Caco-2 (cell line): Measurements from ENCODE around the gene FAM120B. TPM values are rescaled to one million over a fixed set of nuclear protein-coding genes. Genes with fewer than 3 reads are reported as not detected.
A peak's percentile ranks its signal among the peaks of the same experiment; 100 is the strongest.

Source experiments
- BruUV-seq: library from RNA; stranded (reverse); fragments of 400-500 nt; replicated peaks from 2 replicates; lab custom pipeline; 2021; lab: Mats Ljungman, UMichigan
- CTCF ChIA-PET: fragments of 300-600 bp; sonication (Branson Sonifier 250); formaldehyde crosslinking; loops from one replicate; lab custom pipeline; 2022; ENCODE audit warnings: antibody characterized with exemption; lab: Charles Lee
- POLR2A ChIA-PET: fragments of 300-600 bp; sonication (Branson Sonifier 250); formaldehyde crosslinking; loops from one replicate; lab custom pipeline; 2022; ENCODE audit warnings: antibody characterized with exemption; lab: Charles Lee
- DNase-seq, 2 experiments: peaks; one replicate each; pipeline versions ENCODE4 v3.0.0 to v3.0.0-alpha.2; 2020 to 2022
- H3K27me3 ChIP-seq: replicated peaks from 2 replicates; pipeline ENCODE4 v1.6.0; 2011; ENCODE audit warnings: low read length; ENCODE audit not compliant: control insufficient read depth, insufficient read depth
- H3K36me3 ChIP-seq: 2 replicates; pipeline ENCODE4 v1.5.1; 2011; ENCODE audit warnings: low read length; ENCODE audit not compliant: control insufficient read depth, insufficient read depth
- H3K4me1 ChIP-seq: fragments of 250-450 bp; sonication (Bioruptor Pico); 2 replicates; pipeline ENCODE4 v1.5.1; 2020; ENCODE audit warnings: mild to moderate bottlenecking
- H3K4me3 ChIP-seq: 2 replicates; pipeline ENCODE4 v1.5.1; 2011; ENCODE audit warnings: low read depth, mild to moderate bottlenecking, control low read depth, low read length
- H3K9me3 ChIP-seq: fragments of 250-450 bp; sonication (Bioruptor Pico); 2 replicates; pipeline ENCODE4 v1.5.1; 2020; ENCODE audit warnings: mild to moderate bottlenecking, moderate library complexity
- H3K27ac Mint-ChIP-seq: one replicate; pipeline ENCODE4 v1.8.0; 2022; ENCODE audit warnings: mixed read lengths; ENCODE audit not compliant: unreplicated experiment
- H3K27me3 Mint-ChIP-seq: one replicate; pipeline ENCODE4 v1.8.0; 2022; ENCODE audit warnings: mixed read lengths; ENCODE audit not compliant: insufficient read depth, unreplicated experiment
- H3K36me3 Mint-ChIP-seq: one replicate; pipeline ENCODE4 v1.8.0; 2022; ENCODE audit warnings: mild to moderate bottlenecking, mixed read lengths; ENCODE audit not compliant: insufficient read depth, unreplicated experiment
- H3K4me1 Mint-ChIP-seq: one replicate; pipeline ENCODE4 v1.8.0; 2022; ENCODE audit warnings: low read depth, mixed read lengths; ENCODE audit not compliant: unreplicated experiment
- H3K4me3 Mint-ChIP-seq: one replicate; pipeline ENCODE4 v1.8.0; 2022; ENCODE audit warnings: mild to moderate bottlenecking, moderate library complexity, mixed read lengths; ENCODE audit not compliant: unreplicated experiment
- H3K9me3 Mint-ChIP-seq: one replicate; pipeline ENCODE4 v1.8.0; 2022; ENCODE audit warnings: mixed read lengths; ENCODE audit not compliant: unreplicated experiment
- CTCF ChIP-seq, 2 experiments: fragments of 200-600 bp in 1 of 2; IDR thresholded peaks; 1 replicate in 1 of 2; 2 replicates in 1 of 2; pipeline versions ENCODE4 v1.5.1 to v1.8.0; 2011 to 2022; ENCODE audit warnings: antibody characterized with exemption in 1 of 2, control low read depth in 1 of 2, inconsistent platforms in 1 of 2, low read depth in 1 of 2, low read length in 1 of 2, mild to moderate bottlenecking in 1 of 2, moderate library complexity in 1 of 2; ENCODE audit not compliant: insufficient read depth in 1 of 2, severe bottlenecking in 1 of 2, unreplicated experiment in 1 of 2
- intact Hi-C: fragments of 100-400 bp; cut with micrococcal nuclease; formaldehyde crosslinking; loops from one replicate; pipeline ENCODE4 v1.10.0; 2022; ENCODE audit not compliant: unreplicated experiment
- total RNA-seq: library from RNA; stranded (reverse); gene quantifications from 2 replicates; pipeline ENCODE4 v1.2.3, GENCODE V29; 2022

The FAM120B gene
- total RNA-seq, 1 experiment from 2014 or later, result 21.0 TPM

- TF ChIP-seq CTCF (IDR thresholded peaks at IDR 0.05; ENCODE audit: insufficient read depth in 1 of 2, low read depth in 1 of 2, low read length in 1 of 2, severe bottlenecking in 1 of 2, unreplicated experiment in 1 of 2), result no peak
- no peak for DNase-seq
- CTCF ChIA-PET, result no interaction called here
- H3K27me3 Mint-ChIP-seq, result peaks cover 30% of the 10 kb centered on the region
- BruUV-seq, result no TSS peak
- H3K4me1 ChIP-seq, result peaks cover 18% of the 10 kb centered on the region
- peaks cover 7% of the 10 kb centered on the region for H3K36me3 Mint-ChIP-seq
- H3K4me1 Mint-ChIP-seq, result peaks cover 11% of the 10 kb centered on the region
- POLR2A ChIA-PET, result no interaction called here
- no peak overlapping the region for H3K27ac Mint-ChIP-seq
- H3K9me3 ChIP-seq, result peaks cover 5% of the 10 kb centered on the region; the same call in 1 of the 2 replicates
- intact Hi-C loops, result loop anchor here (10.0 kb wide), 1 partner anchor 142 kb away; no protein-coding TSS in a partner anchor
- H3K9me3 Mint-ChIP-seq, result no peaks in the 10 kb centered on the region
- H3K4me3 Mint-ChIP-seq, result peak overlapping the region; percentile 78
- H3K4me3 ChIP-seq, result peak overlapping the region; percentile 64
- H3K36me3 ChIP-seq, result no peaks in the 10 kb centered on the region
- peaks cover 7% of the 10 kb centered on the region for H3K27me3 ChIP-seq
Measured at GRCh38 chr6:170296423-170296745, 10.2 kb upstream of the FAM120B start.

- Mint-ChIP-seq H3K4me3 (peak overlapping the region; percentile 59), H3K27ac (no peak overlapping the region), H3K27me3 (peaks cover 26% of the 10 kb centered on the region), H3K9me3 (no peaks in the 10 kb centered on the region), H3K36me3 (peaks cover 2% of the 10 kb centered on the region), H3K4me1 (peaks cover 6% of the 10 kb centered on the region)
- no peak for DNase-seq
- ChIA-PET POLR2A (no interaction called here), CTCF (no interaction called here)
- peaks cover 5% of the 10 kb centered on the region; the same call in 1 of the 2 replicates for H3K9me3 ChIP-seq
- intact Hi-C loops, result loop anchor here (10.0 kb wide), 1 partner anchor 142 kb away; no protein-coding TSS in a partner anchor
- peaks cover 7% of the 10 kb centered on the region for H3K27me3 ChIP-seq
- BruUV-seq, result no TSS peak
- TF ChIP-seq CTCF (IDR thresholded peaks at IDR 0.05; ENCODE audit: insufficient read depth in 1 of 2, low read depth in 1 of 2, low read length in 1 of 2, severe bottlenecking in 1 of 2, unreplicated experiment in 1 of 2), result no peak
- H3K36me3 ChIP-seq, result no peaks in the 10 kb centered on the region
- peaks cover 18% of the 10 kb centered on the region for H3K4me1 ChIP-seq
- peak overlapping the region; percentile 64 for H3K4me3 ChIP-seq
Measured at GRCh38 chr6:170296746-170297575, 9.6 kb upstream of the FAM120B start.

DNA sequence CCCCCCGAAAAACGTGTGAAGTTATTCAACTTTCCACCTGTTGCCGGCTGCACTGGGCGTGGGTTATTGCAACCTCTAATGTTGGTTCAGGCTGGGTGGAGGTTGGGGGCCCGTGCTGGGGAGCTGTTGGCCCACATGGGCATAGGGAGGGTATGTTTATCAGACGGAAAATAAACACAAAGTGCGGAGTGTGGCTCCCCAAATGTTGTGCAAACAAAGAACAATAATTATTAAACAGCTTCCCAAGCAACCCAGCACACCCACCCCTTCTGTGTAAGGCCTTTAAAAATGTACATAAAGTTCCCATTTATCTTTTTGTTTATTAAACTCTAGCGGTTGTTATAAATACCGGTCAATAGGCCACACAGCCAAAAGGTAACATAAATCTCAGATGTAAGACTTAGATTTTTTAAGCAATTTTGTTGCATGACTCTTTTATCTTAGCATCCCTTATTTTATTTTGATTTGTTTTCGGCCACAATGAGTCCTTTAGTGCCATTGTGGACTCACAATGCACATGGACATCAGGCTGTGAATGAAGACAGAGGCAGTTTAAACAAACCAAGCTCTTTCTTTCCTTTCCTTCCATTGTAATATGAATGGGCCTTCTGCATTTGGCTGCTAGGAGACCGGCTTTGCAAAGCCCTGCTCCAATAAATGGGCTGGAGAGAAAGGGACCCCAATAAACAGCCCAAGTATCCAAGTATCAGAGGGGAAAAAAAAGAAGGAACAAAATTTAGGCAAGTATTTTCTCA is 8.8 kb upstream of the FAM120B start:
- Mint-ChIP-seq H3K4me1 (no peaks in the 10 kb centered on the region), H3K36me3 (no peaks in the 10 kb centered on the region), H3K9me3 (no peaks in the 10 kb centered on the region), H3K4me3 (peak overlapping the region; percentile 59), H3K27me3 (peaks cover 18% of the 10 kb centered on the region), H3K27ac (no peak overlapping the region)
- DNase-seq, result no peak
- H3K27me3 ChIP-seq, result peaks cover 5% of the 10 kb centered on the region
- no peaks in the 10 kb centered on the region for H3K36me3 ChIP-seq
- POLR2A ChIA-PET, result no interaction called here
- CTCF ChIA-PET, result no interaction called here
- peaks cover 5% of the 10 kb centered on the region; the same call in 1 of the 2 replicates for H3K9me3 ChIP-seq
- H3K4me1 ChIP-seq, result peaks cover 15% of the 10 kb centered on the region
- intact Hi-C loops, result loop anchor here (10.0 kb wide), 1 partner anchor 143 kb away; no protein-coding TSS in a partner anchor
- no TSS peak for BruUV-seq
- H3K4me3 ChIP-seq, result no peak overlapping the region
- TF ChIP-seq CTCF (IDR thresholded peaks at IDR 0.05; ENCODE audit: insufficient read depth in 1 of 2, low read depth in 1 of 2, low read length in 1 of 2, severe bottlenecking in 1 of 2, unreplicated experiment in 1 of 2), result no peak
